ENCODE measurements around the gene SLX4IP.
A peak's percentile ranks its signal among the peaks of the same experiment; 100 is the strongest.

SLX4IP gene

DNA sequence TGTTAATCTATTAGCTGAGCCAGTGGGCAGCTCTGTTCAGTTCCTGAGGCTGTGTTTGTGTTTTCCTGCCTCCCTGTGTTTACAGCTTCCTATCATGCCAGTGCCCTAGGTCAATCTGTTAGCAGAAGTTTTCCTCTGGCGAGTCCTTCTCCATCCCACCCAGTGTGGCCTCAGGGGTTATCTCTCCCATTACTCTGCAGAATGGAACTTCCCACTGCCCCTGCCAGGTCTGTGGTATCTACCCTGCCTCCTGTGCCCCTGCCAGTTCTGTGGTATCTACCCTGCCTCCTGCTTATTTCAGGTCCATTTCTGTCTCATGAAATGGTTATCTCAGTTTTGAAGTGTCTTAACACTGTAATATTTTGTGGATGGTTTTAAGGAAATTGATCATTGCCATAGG, 63.1 kb downstream of the SLX4IP start:
- DNase-seq = no peak

DNA sequence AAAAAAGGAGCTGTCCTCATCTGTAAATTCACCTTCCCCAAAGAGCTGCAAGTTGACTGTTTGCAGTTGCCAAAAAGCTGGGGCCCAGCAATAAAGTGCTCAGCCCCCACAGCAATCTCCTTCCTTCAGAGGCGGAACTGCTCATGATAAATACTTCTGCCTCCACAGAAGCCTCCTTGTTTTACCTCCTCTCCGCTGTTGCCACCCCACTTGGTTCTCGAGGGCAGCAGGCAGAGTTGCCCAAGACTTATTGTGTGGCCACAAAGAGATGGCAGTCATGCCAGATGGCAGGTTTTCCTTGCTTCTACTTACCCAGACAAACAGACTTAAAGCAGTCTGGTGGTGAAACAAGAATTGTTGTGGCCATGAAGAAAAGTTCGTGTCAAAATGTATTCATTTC, 66.3 kb downstream of the SLX4IP start:
- DNase-seq = peak; percentile 40

DNA sequence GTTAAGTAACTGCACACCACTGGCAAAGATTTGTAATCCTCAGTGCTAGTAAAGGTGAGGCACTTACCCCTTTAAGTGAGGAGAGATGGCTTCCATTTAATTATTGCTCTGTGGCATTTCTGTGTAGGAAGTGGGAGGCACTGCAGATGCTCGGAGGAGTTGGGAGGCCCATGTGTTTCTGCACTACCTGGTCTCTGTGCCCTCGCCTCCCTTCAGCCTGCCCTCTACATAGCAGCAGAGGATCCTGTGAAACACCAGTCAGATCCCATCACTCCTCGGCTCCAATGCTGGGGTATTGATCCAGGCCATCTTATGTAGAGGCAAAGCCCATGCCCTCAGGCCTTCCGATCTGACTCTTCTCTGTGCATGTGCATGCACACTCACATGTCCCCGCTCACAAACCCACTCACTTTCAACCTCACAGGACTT, 67.0 kb downstream of the SLX4IP start:
- peak; percentile 37 for DNase-seq

DNA sequence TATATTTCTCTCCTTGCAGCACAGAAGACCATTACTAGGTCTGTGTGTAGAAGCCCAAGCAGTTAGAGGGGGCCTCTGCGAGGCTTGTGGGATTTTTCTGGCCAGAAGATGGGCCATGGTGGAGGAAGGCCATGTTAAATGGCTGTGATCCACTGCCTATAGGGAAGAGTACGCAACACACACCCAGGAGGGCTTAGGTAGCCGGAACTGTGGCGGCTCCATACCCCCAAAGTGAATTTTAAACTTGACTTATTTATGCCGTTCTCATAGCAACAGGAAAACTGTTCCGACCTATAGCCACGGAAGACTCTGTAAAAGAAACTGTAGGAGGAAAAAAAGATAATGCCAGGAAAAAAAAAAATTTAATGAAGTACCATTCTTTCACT, 69.5 kb downstream of the SLX4IP start:
- no peak for DNase-seq

DNA sequence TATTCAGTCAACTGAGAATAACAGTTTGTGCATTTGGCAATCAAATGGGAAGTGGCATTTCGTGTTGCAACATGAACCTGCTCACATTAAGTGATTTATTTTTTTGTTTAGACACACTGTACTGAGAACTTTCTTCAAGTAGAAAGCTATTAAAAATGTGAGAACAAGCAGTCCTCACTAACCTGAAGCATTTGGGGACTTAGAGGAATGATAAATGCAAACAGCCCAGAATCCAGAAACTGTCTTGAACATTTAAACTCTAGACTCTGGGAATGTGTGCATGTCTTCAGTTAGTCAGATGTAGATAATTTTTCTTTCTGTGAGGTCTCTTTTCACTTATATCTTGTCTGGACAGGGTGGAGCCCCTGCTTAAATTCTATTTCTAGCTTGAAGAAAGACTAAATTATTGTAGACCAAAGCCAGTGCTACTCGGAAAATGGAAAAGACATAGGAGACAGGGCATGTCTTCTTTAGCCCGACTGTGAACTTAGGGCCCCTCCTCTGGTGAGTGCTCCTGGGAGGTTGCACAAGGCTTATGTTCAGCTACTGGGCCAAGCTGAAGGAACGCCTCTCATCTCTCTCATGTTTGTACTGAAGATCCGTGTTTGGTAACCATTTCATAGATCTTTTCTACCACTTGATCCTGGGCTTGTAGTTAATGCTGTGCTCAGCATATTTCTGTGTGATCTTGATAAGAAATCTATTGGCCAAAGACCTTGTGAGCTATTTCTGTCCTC, 70.1 kb downstream of the SLX4IP start:
- no peak for DNase-seq

DNA sequence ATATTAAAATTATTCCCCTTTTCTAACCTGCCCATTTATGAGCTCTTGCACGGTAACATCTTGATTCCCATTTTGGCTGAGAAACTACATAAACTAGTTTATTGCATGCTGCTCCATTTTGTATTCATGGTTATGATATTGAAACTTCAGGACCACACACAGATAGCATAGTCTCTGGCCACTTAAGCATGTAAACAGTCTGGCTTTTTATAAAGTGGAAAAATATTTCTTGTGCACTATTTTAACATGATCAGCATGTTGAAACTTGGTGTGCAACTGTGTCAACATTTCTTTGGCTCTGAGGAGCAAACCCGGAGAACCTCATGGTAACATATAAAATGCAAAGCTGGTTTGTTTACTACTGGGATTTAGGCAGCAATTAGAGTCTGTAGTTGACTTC, 70.7 kb downstream of the SLX4IP start:
- DNase-seq = no peak

DNA sequence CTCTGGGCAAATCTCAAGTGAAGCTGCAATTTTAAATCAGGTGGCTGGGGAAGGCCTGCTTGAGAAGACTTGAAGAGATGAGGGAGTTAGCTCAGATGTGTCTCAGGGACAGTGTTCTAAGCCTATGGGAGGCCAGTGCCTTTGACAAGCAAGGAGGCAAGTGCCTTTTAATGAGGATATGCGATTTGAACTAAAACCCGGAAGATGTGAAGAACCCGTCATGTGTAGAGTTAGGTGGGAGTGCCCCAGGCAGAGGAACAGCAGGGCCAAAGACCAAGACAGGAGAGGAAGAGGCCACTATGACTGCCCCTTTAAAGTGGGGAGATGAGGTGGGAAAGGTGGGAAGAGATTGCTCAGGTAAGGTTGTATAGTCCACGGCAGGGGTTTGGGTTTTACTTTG, 71.9 kb downstream of the SLX4IP start:
- DNase-seq = no peak

DNA sequence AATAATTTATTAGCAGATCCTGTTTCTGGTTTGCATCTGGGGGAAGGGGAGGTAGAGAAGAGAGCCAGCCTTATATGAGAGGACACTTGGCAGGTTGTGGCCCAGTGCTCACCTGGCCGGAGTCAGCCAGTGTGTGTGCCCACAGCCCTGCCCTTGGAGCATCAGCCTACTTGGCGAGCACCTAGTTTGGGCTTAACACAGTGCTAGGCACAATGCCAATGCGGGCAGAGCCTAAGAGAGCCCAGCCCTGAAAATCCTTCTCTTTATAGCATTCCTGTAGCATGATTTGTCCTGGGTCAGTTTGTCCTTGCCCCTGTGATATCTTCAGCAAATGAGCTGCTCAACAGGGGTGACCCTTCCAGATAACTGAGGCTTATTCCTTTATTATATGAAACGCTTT, 73.0 kb downstream of the SLX4IP start:
- no peak for DNase-seq

DNA sequence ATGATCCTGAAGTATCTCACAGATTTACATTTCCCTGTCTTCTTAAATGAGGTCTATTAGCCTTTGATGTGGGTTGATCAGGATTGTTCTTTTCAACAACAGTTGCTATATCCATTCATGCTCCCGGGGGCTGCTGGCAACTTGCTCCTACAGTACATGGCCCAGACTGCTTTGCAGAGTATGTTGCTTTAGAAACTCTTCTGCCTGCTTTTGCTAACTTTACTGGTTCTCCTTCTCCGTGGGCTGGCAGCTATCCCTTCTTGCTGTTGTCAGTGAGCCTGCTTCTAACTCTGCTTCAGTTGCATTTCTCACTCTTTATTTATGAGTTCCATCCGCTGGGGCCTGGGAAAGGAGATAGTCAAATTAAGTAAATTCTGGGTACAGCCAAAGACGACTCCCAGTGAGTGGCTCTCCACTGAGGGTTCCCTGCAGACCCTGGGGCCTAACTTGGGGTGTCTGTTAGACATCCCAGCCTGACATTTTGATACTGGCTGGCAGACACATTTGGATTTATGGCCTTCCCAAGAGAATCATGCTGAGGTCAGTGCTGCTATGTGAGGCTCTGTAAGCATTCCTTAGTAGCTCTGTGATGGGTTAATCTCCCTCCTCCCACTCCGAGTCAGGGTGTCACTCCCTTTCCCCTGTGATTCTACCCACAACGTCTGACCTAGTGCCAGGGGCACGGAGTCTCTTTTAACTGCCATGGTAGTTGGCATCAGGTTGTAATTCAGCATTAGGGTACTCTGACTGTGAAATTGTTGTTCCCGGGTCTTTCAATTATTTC, 73.6 kb downstream of the SLX4IP start:
- DNase-seq = no peak

DNA sequence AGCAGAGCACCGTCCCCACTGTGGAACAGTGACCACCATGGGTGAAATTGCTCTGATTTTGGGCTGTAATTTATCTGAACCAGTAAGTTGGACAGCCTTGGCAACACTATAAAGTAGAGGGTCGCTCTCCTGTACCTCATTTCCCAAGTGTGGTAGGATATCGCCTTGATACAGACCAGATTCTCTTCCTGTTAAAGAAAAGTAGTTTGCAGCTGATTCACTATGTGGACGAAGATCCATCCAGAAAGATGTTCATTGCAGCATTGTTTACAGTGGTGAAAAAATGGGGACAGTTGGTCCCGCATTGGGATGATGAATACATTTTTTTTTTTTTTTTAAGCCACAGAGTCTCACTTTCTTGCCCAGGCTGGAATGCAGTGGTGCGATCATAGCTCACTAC, 74.3 kb downstream of the SLX4IP start:
- no peak for DNase-seq

DNA sequence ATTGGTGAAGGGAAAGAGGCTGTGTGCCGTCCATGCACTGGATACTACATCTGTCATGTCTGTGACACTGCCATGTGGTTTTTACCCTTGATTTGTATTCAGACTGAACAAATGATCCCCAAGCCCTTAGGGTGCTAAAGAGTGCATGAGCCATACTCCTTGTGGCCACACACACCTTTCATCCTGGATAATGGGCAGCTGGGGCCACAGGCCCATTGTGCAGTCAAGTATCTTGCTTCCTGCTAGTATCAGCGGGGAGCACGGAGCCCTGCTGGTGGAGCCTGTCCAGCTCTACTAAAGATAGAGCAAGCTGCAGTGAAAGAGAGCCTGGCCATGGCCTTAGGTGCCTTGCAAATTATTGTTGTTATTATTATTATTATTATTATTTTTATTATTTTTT, 75.1 kb downstream of the SLX4IP start:
- no peak for DNase-seq

DNA sequence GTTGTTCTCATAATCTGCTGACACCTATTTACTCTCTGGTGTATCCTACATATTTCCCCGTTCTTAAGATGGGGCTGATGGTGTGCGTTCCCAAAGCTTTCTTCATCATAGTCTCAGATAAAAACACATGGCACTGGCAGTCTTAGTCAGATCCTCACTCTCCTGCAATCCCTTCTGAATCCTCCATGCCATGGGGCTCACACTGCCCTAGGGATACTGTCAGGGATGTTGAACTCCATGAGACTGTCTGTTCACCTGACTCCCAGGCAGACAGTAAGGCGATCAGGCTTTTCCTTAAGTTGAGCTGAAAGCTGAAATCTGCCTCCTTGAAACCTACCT, 76.0 kb downstream of the SLX4IP start:
- no peak for DNase-seq

DNA sequence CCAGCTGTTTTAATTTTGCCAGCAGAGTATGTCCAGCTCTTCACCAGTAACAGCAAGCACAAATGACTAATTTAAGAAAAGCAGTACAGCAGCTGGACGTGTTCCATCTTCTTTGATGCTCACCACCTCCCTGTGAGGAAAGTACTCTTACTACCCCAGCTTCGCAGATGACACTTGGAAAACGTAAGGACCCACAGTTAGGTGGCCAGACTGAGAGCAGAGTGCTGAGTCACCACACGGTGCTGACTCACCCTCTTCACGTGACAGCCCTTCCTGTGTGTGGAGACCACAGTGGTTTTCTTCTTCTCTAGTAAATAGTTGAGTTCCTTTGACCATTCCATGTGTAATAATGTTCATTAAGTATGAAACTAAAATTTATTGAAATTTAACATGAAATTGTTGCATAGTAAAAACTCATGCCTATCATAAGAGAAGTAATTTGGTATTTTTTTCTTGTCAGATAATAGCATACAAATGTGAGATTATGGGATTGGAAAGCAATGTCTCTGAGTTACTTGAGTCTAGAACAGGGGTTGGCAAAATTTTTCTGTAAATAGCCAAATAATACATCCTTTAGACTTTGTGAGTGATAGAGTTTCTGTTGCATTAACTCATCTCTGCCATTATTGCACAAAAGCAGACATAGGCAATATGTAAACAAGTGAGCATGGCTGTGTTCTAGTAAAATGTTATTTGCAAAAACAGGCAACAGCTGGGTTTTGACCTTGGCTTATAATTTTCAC, 76.6 kb downstream of the SLX4IP start:
- DNase-seq = peak; percentile 79

DNA sequence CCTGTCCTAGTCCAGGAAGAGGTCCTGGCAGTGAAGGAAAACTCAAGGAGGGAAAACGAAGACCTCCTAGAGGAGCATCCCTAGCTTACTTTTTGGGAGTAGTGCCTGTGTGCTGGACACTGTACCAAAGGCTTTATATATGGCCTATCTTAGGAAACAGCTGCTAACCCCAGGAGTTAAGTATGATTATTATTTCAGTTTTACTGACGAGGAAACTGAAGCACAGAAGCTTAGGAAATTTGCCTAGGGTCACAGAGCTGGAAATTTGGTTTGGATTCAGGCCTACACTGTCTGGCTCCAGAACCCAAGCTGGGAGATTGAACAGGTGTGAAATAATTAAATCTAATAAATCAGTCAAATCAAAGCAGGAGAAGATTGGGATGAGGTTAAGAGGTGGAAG, 78.0 kb downstream of the SLX4IP start:
- DNase-seq = no peak

DNA sequence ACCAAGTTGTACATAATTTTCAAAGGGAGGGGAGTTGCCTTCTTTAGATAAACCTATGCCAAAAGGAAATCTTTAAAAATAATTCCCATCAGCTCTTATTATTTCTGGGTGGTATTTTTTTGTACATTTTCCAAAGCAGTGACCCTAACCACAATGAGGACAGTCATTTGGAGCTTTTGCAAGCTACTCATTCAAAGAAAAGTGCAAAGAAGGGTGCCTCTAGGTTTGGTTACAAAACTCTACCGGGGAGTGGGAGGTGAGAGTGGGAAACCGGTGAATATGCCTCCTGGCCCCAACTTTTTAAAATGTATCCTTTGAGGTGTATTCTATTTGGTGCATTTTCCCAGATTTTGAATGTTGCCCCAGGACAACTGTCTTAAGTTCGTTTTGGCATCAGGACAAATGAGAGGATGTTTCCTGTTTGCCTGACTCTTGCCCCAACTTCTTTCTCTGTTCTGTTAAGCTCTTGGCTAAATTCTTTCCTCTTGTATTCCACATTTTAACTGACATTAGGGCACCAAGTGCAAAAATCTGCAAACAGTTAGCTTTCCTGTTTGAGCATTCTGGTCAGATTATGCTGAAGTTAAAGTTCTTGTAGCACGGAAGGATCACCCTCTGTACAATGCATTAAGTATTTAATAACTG, 78.9 kb downstream of the SLX4IP start:
- no peak for DNase-seq

DNA sequence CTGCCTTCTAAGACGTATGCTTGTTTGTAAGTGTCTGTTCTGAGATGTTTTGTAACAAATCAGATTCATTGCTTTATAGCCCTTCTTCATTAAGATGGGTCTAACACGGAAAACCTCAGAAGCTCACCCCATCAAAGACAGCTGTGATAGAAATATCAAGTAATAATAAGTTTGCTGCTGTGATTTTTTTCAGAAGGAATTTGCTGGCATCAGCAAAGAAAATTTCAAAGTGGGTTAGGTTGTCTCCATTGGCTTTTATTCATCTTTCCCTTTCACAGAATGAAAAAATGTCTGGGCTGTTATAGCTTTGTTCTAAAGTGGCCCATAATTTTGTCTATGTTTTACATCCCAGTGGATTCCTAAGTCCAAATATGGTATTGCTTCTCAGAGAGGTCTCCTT, 81.4 kb downstream of the SLX4IP start:
- DNase-seq = no peak

DNA sequence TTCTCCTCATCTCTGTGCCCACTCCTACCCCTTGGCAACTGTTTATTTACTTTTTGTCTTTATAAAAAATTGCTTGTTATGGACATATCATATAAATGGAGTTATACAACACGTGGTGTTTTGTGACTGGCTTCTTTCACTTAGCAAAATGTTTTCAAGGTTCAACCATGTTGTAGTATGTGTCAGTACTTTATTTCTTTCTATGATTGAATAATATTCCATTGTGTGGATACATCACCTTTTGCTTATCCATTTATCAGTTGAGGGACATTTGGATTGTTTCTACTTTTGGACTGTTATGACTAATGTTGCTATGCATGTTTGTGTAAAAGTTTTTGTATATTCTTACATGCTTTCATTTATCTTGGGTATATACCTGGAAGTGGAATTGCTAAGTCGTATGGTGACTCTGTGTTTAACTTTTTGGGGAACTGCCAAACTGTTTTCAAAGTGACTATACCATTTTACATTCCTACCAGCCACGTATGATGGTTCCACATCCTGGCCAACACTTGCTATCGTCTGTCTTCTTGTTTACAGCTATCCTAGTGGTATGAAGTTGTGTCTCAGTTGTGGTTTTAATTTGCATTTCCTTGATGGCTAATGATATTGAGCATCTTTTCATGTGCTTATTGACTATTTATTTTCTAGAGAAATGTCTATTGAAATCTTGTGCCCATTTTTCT, 84.4 kb downstream of the SLX4IP start:
- DNase-seq = no peak

DNA sequence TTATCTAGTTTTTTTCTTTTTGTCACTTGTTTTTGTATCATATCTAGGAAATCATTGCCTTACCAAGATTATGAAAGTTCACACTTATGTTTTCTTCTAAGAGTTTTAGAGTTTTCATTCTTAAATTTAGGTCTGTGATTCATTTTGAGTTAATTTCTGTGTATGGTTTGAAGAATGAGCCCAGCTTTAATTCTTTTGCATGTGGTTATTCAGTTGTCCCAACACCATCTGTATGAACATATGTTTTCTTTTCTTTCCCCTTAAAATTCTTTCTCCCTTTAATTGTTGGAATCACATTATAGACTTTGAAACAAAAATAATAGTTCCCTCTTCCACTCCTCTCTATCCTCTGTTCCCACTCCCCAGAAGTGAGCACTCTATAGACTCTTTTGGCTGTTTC, 85.4 kb downstream of the SLX4IP start:
- DNase-seq = no peak

DNA sequence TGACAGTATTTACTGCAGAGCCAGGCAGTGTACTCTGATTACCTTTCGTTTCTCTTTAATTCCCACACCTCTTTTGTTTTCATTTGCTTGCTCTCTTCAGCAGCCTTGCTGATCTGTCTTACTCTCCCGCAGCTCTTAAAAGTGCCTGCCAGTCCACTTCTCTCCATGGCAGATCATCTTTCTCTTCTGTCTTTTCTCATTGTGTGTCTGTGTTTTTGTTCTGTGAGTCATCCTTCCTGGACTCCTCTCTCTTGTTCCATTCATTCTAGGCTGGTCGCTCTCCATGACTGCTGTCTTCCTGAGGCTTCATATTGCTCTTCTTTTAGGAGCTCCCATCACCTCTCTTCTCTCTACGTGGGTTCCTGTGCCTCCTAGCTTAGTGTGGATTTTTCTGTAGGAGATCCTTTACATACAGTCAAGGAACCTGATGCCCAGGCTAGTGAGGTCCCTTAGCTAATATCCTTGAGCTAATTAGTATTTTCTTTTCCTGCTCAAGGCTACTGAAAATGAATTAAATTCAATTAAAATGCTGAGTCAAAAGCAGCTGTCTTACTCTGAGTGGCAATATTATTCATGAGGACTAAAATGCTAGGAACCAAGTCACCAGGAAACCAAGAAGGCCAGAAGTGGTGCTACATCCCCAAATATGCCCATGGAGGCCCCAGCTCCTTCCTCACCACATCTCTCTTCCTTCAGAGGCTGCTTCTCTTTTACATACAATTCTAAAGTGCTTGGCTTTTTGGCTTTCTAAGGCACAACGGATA, 86.1 kb downstream of the SLX4IP start:
- DNase-seq = no peak

DNA sequence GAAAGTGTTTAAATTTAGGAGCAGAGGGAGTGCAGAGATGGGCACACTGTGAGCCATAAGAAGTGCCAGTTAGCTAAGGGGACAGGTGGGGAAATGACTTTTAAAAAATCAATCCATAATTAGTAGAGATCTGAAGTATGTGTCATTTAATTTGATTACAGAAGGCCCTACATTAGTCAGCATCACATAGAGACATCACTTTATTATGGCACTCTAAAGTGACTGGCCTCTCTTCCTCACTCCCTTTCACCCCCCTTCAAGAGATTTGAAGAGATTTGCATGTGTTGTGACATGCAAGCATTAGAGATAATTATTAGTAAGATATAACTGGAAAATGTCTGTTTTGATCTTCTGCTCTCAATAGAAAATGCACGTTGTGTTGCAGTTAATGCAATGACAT, 86.7 kb downstream of the SLX4IP start:
- DNase-seq = no peak

DNA sequence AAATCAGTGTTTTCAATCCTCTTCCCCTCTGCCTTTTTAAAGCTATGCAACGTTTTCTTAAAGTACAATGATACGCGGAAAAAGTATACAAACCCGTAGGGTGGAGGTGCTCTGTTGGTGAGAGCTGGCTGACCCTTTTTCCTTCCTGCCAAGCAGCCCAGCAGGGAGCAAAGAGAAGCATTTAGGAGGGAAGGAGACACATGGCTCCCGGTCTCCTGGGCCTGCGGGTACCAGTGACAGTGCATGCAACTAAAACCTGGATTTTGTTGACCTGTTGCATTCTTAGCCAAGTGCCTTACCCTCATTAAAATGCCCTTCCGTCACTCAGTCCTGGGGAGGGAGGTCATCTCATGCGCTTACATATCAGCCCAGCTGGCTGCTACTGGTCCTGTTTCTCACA, 87.2 kb downstream of the SLX4IP start:
- DNase-seq = no peak

DNA sequence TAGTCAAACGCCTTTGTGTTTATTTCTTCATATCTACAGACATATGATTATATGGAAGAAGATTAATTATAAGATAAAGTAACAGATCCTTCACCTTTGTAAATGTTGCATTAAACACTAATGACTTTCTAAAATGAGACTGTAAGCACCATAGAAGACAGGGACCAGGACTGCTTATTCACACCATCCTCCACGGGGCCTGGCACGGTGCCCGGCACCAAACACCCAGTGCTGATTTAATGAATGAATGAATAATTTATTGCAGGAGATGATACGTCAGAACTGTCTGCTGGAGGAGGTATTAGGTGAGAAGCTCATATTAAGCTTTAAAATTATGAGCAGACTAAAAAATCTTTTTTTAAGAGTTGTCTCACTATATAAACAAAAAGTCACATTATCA, 88.3 kb downstream of the SLX4IP start:
- DNase-seq = no peak
